ENCODE data around the gene ZFHX3.

- TF ChIP-seq EZH2phosphoT487 (IDR thresholded peaks at IDR 0.05; ENCODE audit: insufficient read depth, low read depth) (no peak), EZH2 (IDR thresholded peaks at IDR 0.05; ENCODE audit: insufficient read depth, poor library complexity, severe bottlenecking) (no peak)
Observed at GRCh38 chr16:73076324-73076810, 28.4 kb upstream of the ZFHX3 start.

All from GM23248 (cell line).